Activated CD8-positive, alpha-beta memory T cell treated with anti-CD3 and anti-CD28 coated beads for 24 hours (primary cell): ENCODE results near the gene IDUA.

ENCODE experiments used
- DNase-seq: peaks from one replicate; pipeline ENCODE4 v3.0.0-alpha.2; 2020

The IDUA gene

GRCh38 chr4:956531-957230 lies 30.2 kb upstream of the IDUA start:
- no peak for DNase-seq

- DNase-seq, result no peak
These were observed 29.6 kb upstream of the IDUA start for GRCh38 chr4:957231-957580.

GRCh38 chr4:957581-958313 lies 29.1 kb upstream of the IDUA start:
- no peak for DNase-seq

DNA sequence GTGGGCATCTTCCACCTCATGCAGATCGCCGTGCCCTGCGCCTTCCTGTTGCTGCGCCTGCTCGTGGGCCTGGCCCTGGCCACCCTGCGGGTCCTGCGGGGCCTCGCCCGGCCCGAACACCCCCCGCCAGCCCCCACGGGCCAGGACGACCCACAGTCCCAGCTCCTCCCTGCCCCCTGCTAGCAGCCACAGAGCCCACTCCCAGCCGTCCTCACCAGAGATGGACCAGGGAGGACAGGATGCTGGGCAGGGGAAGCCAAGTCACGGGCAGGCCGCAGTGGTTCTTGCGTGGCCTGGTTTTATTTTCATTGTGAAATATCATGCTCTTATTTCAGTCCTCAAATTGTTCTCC lies 28.6 kb upstream of the IDUA start:
- DNase-seq, result no peak

DNA sequence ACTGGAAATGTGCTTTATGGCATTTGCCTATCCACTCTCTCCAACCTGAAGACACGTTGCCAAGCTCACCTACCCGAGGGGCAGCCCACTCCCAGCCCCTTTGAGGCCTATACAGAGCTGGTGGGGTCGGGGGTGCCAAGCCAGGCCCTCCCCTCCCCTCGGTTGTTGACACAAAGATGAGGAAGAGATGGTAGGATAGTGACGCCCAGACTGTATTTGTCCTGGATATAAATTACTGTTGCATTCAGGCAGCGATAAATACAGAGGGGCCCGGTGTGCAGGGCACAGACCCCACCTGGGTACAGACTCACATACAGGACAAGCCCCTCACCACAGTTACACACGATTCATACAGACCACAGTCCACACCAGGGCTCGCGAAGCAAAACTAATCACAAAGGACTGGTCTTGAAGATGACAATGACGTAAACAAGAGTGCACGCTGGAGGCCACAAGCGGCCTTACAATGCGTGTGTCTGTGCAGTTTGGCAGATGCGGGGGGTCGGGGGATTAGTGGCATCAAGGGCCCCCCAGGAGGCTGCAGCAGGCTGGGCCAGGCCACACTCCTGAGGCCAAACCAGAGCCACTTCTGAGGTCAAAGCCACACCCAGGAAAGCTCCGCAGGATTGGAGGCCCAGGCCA lies 28.0 kb upstream of the IDUA start:
- no peak for DNase-seq

- no peak for DNase-seq
These were observed 27.3 kb upstream of the IDUA start for GRCh38 chr4:959338-960139.

DNA sequence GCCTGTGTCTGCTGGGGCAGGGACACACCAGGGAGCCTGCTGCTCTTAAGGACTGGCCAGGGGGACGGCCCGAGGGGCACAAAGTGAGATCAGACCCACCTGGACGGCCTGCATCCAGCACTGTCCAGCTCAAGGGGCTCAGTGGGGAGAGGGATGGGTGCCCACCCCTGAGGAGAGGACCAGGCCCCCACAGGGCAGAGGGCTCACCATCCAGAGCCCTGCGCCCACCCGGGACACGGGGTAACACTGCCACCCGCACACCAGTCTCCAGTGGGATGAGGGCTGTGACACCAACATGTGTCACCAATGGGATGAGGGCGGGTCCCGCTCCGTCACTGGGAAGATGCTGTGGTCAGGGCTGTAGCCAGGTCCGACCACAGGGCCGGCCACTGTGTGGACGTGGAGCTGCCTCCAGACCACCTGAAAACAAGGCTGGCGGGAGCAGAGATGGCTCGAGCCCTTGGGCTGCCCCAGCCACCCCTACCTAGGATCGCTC lies 26.7 kb upstream of the IDUA start:
- no peak for DNase-seq

GRCh38 chr4:960636-961350 lies 26.1 kb upstream of the IDUA start:
- DNase-seq, result no peak

GRCh38 chr4:961351-962230 lies 25.3 kb upstream of the IDUA start:
- DNase-seq, result no peak

GRCh38 chr4:962231-963208 lies 24.3 kb upstream of the IDUA start:
- no peak for DNase-seq

GRCh38 chr4:963276-964225 lies 23.3 kb upstream of the IDUA start:
- DNase-seq, result no peak

- no peak for DNase-seq
These were observed 22.4 kb upstream of the IDUA start for GRCh38 chr4:964346-965025.

DNA sequence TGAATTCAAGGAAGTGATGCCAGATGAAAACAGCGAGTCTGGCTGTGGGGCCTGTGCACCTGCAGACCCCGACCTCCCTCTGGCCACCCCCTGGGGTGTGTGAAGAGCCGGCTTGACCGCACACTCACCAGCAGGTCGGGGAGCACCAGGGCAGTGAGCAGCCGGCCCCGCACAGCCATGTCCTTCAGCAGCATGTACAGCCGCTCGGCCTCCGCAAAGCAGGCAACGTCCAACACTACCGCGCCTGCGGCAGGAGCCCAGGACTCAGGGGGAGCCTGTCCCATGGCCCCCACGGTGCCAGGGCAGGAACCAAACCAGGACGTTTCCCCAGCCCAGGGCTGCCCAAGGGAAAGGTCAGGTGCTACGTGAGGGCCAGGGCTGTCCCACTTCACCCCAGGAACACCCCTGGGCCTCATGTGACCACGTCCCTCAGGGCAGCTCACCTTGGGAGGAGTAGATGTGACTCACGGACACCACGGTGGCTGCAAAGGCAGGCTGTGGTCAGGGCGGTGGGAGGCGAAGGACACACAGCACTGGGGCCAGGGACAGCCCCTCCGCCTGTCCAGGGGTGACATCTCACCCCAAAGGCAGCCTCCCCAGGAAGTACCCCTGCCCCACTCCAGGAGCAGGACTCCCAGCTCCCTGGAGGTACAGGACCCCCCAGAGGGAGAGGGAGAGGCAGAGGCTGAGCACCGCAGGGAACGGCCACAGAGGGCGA lies 21.6 kb upstream of the IDUA start:
- DNase-seq, result no peak

- DNase-seq, result no peak
These were observed 21.1 kb upstream of the IDUA start for GRCh38 chr4:965766-966134.

GRCh38 chr4:966266-967112 lies 20.4 kb upstream of the IDUA start:
- no peak for DNase-seq

GRCh38 chr4:967113-968104 lies 19.4 kb upstream of the IDUA start:
- DNase-seq, result no peak
